Stimulated activated naive CD8-positive, alpha-beta T cell treated with anti-CD3 and anti-CD28 coated beads, Interleukin-15, amount 100 ng/mL, for 72 hours (primary cell): ENCODE data around the gene GASK1A.
"Not testable (repeated sequence)": the region's sequence is repeated elsewhere in the genome, so short reads cannot be mapped to it uniquely, and the experiment has no call there.

Source experiments
- ATAC-seq: fragments of 150-1000 bp; cut with Tn5 transposase; 2 replicates; pipeline ENCODE4 v1.10.0; 2021; ENCODE audit warnings: mild to moderate bottlenecking, moderate library complexity
- DNase-seq, 2 donors: peaks; one replicate each; pipeline ENCODE4 v3.0.0; 2021 to 2022
- H3K27ac Mint-ChIP-seq, 2 donors: one replicate each; pipeline ENCODE4 v1.8.0; 2022; ENCODE audit warnings: mild to moderate bottlenecking in 2 of 2, mixed read lengths in 2 of 2, moderate library complexity in 2 of 2
- H3K27me3 Mint-ChIP-seq: one replicate; pipeline ENCODE4 v1.8.0; 2022; ENCODE audit warnings: mixed read lengths
- H3K4me1 Mint-ChIP-seq: one replicate; pipeline ENCODE4 v1.8.0; 2022; ENCODE audit warnings: mild to moderate bottlenecking, mixed read lengths
- H3K4me3 Mint-ChIP-seq, 2 donors: one replicate each; pipeline ENCODE4 v1.8.0; 2022; ENCODE audit warnings: mild to moderate bottlenecking in 2 of 2, mixed read lengths in 2 of 2, moderate library complexity in 1 of 2
- H3K9me3 Mint-ChIP-seq, 2 donors: one replicate each; pipeline ENCODE4 v1.8.0; 2022; ENCODE audit warnings: mixed read lengths in 2 of 2

GASK1A gene

GRCh38 chr3:42970976-42971772, 7.9 kb upstream of the GASK1A start:
- DNase-seq (no peak), ATAC-seq (no peak)
- Mint-ChIP-seq H3K4me1 (no peaks in the 10 kb centered on the region), H3K9me3 (peaks cover 19 to 35% of the 10 kb centered on the region in 2 donors), H3K27ac (no peak overlapping the region), H3K4me3 (no peak overlapping the region), H3K27me3 (no peaks in the 10 kb centered on the region)

- peaks cover 19 to 35% of the 10 kb centered on the region in 2 donors for H3K9me3 Mint-ChIP-seq
- H3K27me3 Mint-ChIP-seq: peaks cover 22% of the 10 kb centered on the region
- not testable (repeated sequence) for H3K4me3 Mint-ChIP-seq, DNase-seq, H3K4me1 Mint-ChIP-seq, H3K27ac Mint-ChIP-seq, ATAC-seq
Observed at GRCh38 chr3:42974906-42975305, 4.2 kb upstream of the GASK1A start.

- peaks cover 19 to 35% of the 10 kb centered on the region in 2 donors for H3K9me3 Mint-ChIP-seq
- peaks cover 27% of the 10 kb centered on the region for H3K27me3 Mint-ChIP-seq
- H3K4me3 Mint-ChIP-seq: no peak overlapping the region
- DNase-seq (no peak), ATAC-seq (no peak)
- peaks cover 12% of the 10 kb centered on the region for H3K4me1 Mint-ChIP-seq
- no peak overlapping the region for H3K27ac Mint-ChIP-seq
Observed at GRCh38 chr3:42975456-42975855, 3.7 kb upstream of the GASK1A start.

- ATAC-seq: no peak
- Mint-ChIP-seq H3K9me3 (peaks cover 19 to 35% of the 10 kb centered on the region in 2 donors), H3K27ac (no peak overlapping the region), H3K27me3 (peaks cover 32% of the 10 kb centered on the region), H3K4me1 (peaks cover 14% of the 10 kb centered on the region), H3K4me3 (no peak overlapping the region)
- no peak for DNase-seq
Observed at GRCh38 chr3:42975955-42976354, 3.2 kb upstream of the GASK1A start.

GRCh38 chr3:42980209-42980608, 1.1 kb downstream of the GASK1A start:
- no peak for ATAC-seq
- Mint-ChIP-seq H3K27me3 (peaks cover 40% of the 10 kb centered on the region), H3K9me3 (peaks cover 5 to 10% of the 10 kb centered on the region in 2 donors), H3K27ac (no peak overlapping the region), H3K4me3 (peak overlapping the region; percentile 36 to 52), H3K4me1 (peaks cover 14% of the 10 kb centered on the region)
- DNase-seq: no peak

- Mint-ChIP-seq H3K9me3 (peaks cover 2 to 3% of the 10 kb centered on the region in 2 donors), H3K4me3 (no peak overlapping the region), H3K4me1 (peaks cover 14% of the 10 kb centered on the region), H3K27ac (no peak overlapping the region), H3K27me3 (peaks cover 40% of the 10 kb centered on the region)
- DNase-seq (no peak), ATAC-seq (no peak)
Observed at GRCh38 chr3:42980909-42981308, 1.8 kb downstream of the GASK1A start.

GRCh38 chr3:42982645-42983412, 3.7 kb downstream of the GASK1A start:
- H3K27me3 Mint-ChIP-seq: peaks cover 39% of the 10 kb centered on the region
- DNase-seq (no peak), ATAC-seq (no peak)
- no peak overlapping the region for H3K4me3 Mint-ChIP-seq
- no peaks in the 10 kb centered on the region for H3K9me3 Mint-ChIP-seq
- H3K4me1 Mint-ChIP-seq: peaks cover 14% of the 10 kb centered on the region
- H3K27ac Mint-ChIP-seq: no peak overlapping the region

GRCh38 chr3:42983927-42984326, 4.8 kb downstream of the GASK1A start:
- H3K27me3 Mint-ChIP-seq: peaks cover 28% of the 10 kb centered on the region
- H3K4me3 Mint-ChIP-seq: no peak overlapping the region
- ATAC-seq: no peak
- peaks cover 8% of the 10 kb centered on the region for H3K4me1 Mint-ChIP-seq
- H3K9me3 Mint-ChIP-seq: no peaks in the 10 kb centered on the region
- no peak overlapping the region for H3K27ac Mint-ChIP-seq
- DNase-seq: no peak

- ATAC-seq: no peak
- H3K27me3 Mint-ChIP-seq: peaks cover 20% of the 10 kb centered on the region
- H3K4me3 Mint-ChIP-seq: no peak overlapping the region
Observed at GRCh38 chr3:42984701-42985100, 5.6 kb downstream of the GASK1A start.

GRCh38 chr3:42988097-42988496, 9.0 kb downstream of the GASK1A start:
- Mint-ChIP-seq H3K27ac (no peak overlapping the region), H3K4me1 (no peaks in the 10 kb centered on the region), H3K27me3 (no peaks in the 10 kb centered on the region), H3K9me3 (no peaks in the 10 kb centered on the region), H3K4me3 (no peak overlapping the region)
- ATAC-seq (no peak), DNase-seq (no peak)

More at GRCh38 chr3:42984701-42985100, 5.6 kb downstream of the GASK1A start:
- DNase-seq: no peak
- no peak overlapping the region for H3K27ac Mint-ChIP-seq
- peaks cover 5% of the 10 kb centered on the region for H3K4me1 Mint-ChIP-seq
- no peaks in the 10 kb centered on the region for H3K9me3 Mint-ChIP-seq

GRCh38 chr3:42988566-42988965, 9.5 kb downstream of the GASK1A start:
- DNase-seq (no peak), ATAC-seq (no peak)
- no peaks in the 10 kb centered on the region for H3K9me3 Mint-ChIP-seq
- no peak overlapping the region for H3K4me3 Mint-ChIP-seq
- no peaks in the 10 kb centered on the region for H3K4me1 Mint-ChIP-seq
- H3K27me3 Mint-ChIP-seq: no peaks in the 10 kb centered on the region
- no peak overlapping the region for H3K27ac Mint-ChIP-seq

- Mint-ChIP-seq H3K9me3 (no peaks in the 10 kb centered on the region), H3K27ac (no peak overlapping the region), H3K4me1 (peaks cover 6% of the 10 kb centered on the region), H3K4me3 (no peak overlapping the region), H3K27me3 (no peaks in the 10 kb centered on the region)
- DNase-seq (no peak), ATAC-seq (no peak)
Observed at GRCh38 chr3:42991341-42992315, 12.5 kb downstream of the GASK1A start.

GRCh38 chr3:42994595-42994994, 15.5 kb downstream of the GASK1A start:
- DNase-seq (no peak), ATAC-seq (no peak)
- no peaks in the 10 kb centered on the region for H3K27me3 Mint-ChIP-seq
- no peaks in the 10 kb centered on the region for H3K9me3 Mint-ChIP-seq
- no peak overlapping the region for H3K4me3 Mint-ChIP-seq
- H3K4me1 Mint-ChIP-seq: peaks cover 6% of the 10 kb centered on the region
- no peak overlapping the region for H3K27ac Mint-ChIP-seq

GRCh38 chr3:42996021-42996420, 16.9 kb downstream of the GASK1A start:
- ATAC-seq: no peak
- no peak for DNase-seq
- H3K27me3 Mint-ChIP-seq: no peaks in the 10 kb centered on the region
- H3K27ac Mint-ChIP-seq: no peak overlapping the region
- peaks cover 6% of the 10 kb centered on the region for H3K4me1 Mint-ChIP-seq
- no peak overlapping the region for H3K4me3 Mint-ChIP-seq
- H3K9me3 Mint-ChIP-seq: no peaks in the 10 kb centered on the region

- DNase-seq (no peak), ATAC-seq (no peak)
- peaks cover 6% of the 10 kb centered on the region for H3K4me1 Mint-ChIP-seq
- H3K27ac Mint-ChIP-seq: no peak overlapping the region
- no peak overlapping the region for H3K4me3 Mint-ChIP-seq
- H3K9me3 Mint-ChIP-seq: no peaks in the 10 kb centered on the region
- H3K27me3 Mint-ChIP-seq: no peaks in the 10 kb centered on the region
Observed at GRCh38 chr3:42996633-42997075, 17.5 kb downstream of the GASK1A start.
